ENCODE results near the gene TRPV2.
A peak's percentile ranks its signal among the peaks of the same experiment; 100 is the strongest.
"Not testable (repeated sequence)": the region's sequence is repeated elsewhere in the genome, so short reads cannot be mapped to it uniquely, and the experiment has no call there.

TRPV2 gene

GRCh38 chr17:16447676-16448075, 32.3 kb downstream of the TRPV2 start:
- intact Hi-C loops (cut with DNase I) = no loop called here
- DNase-seq = no peak

GRCh38 chr17:16448490-16448889, 33.1 kb downstream of the TRPV2 start:
- intact Hi-C loops (cut with DNase I) = no loop called here

GRCh38 chr17:16449121-16449570, 33.8 kb downstream of the TRPV2 start:
- no peak for DNase-seq
- intact Hi-C loops (cut with DNase I) = no loop called here

More at GRCh38 chr17:16448490-16448889, 33.1 kb downstream of the TRPV2 start:
- no peak for DNase-seq

GRCh38 chr17:16450028-16450427, 34.7 kb downstream of the TRPV2 start:
- no peak for DNase-seq
- intact Hi-C loops (cut with DNase I) = loop anchor here (5.0 kb wide), 1 partner anchor 42 kb away; the partner anchor contains the start of gene LRRC75A

- intact Hi-C loops (cut with DNase I) = loop anchor here (5.0 kb wide), 1 partner anchor 40 kb away; the partner anchor contains the start of gene LRRC75A
- not testable (repeated sequence) for DNase-seq
Measured at GRCh38 chr17:16452268-16452667, 36.9 kb downstream of the TRPV2 start.

GRCh38 chr17:16453493-16453851, 38.1 kb downstream of the TRPV2 start:
- DNase-seq = peak in 1 of 10 donors; percentile 50
- intact Hi-C loops (cut with DNase I) = loop anchor here (1.0 to 5.0 kb wide), 2 partner anchors 39 to 68 kb away; partner anchors contain the start of gene LRRC75A

GRCh38 chr17:16455997-16456741, 40.8 kb downstream of the TRPV2 start:
- no peak for DNase-seq
- intact Hi-C loops (cut with DNase I) = no loop called here

GRCh38 chr17:16456742-16457316, 41.5 kb downstream of the TRPV2 start:
- intact Hi-C loops (cut with DNase I) = no loop called here
- DNase-seq = peak in 2 of 10 donors; percentile 71 to 87

- intact Hi-C loops (cut with DNase I) = no loop called here
Measured at GRCh38 chr17:16459271-16459670, 43.9 kb downstream of the TRPV2 start.

GRCh38 chr17:16459855-16460550, 44.6 kb downstream of the TRPV2 start:
- intact Hi-C loops (cut with DNase I) = no loop called here
- DNase-seq = no peak

More at GRCh38 chr17:16459271-16459670, 43.9 kb downstream of the TRPV2 start:
- DNase-seq = no peak

- DNase-seq = peak in 1 of 10 donors; percentile 67
- intact Hi-C loops (cut with DNase I) = no loop called here
Measured at GRCh38 chr17:16460796-16461605, 45.6 kb downstream of the TRPV2 start.

GRCh38 chr17:16461606-16461866, 46.2 kb downstream of the TRPV2 start:
- DNase-seq = no peak
- intact Hi-C loops (cut with DNase I) = no loop called here

GRCh38 chr17:16462070-16462864, 46.9 kb downstream of the TRPV2 start:
- DNase-seq = peak in 1 of 10 donors; percentile 56
- intact Hi-C loops (cut with DNase I) = no loop called here

- intact Hi-C loops (cut with DNase I) = no loop called here
- peak in 8 of 10 donors; percentile 48 to 95 (median 66) for DNase-seq
Measured at GRCh38 chr17:16463358-16464302, 48.3 kb downstream of the TRPV2 start.

- DNase-seq = peak in 1 of 10 donors; percentile 60
- intact Hi-C loops (cut with DNase I) = no loop called here
Measured at GRCh38 chr17:16464303-16465051, 49.1 kb downstream of the TRPV2 start.

- intact Hi-C loops (cut with DNase I) = no loop called here
- DNase-seq = no peak
Measured at GRCh38 chr17:16465052-16465312, 49.6 kb downstream of the TRPV2 start.

GRCh38 chr17:16465861-16466338, 50.5 kb downstream of the TRPV2 start:
- intact Hi-C loops (cut with DNase I) = no loop called here
- DNase-seq = peak in 1 of 10 donors; percentile 59

GRCh38 chr17:16466407-16466806, 51.0 kb downstream of the TRPV2 start:
- no peak for DNase-seq
- intact Hi-C loops (cut with DNase I) = no loop called here

Measured in posterior cingulate gyrus (tissue), 11 donors.